ENCODE measurements around the gene TM6SF1.

The TM6SF1 gene

GRCh38 chr15:83174891-83175290 is 67.4 kb downstream of the TM6SF1 start:
- Histone ChIP-seq H3K9me2 (ENCODE audit: low read depth, low read length) (no peaks in the 10 kb centered on the region), H3K4me3 (ENCODE audit: low read depth, low read length, poor library complexity, severe bottlenecking) (no peak overlapping the region), H3K27me3 (ENCODE audit: insufficient read depth, low read length) (no peaks in the 10 kb centered on the region), H3F3A (ENCODE audit: insufficient read depth, low read length) (no peaks in the 10 kb centered on the region), H3K79me2 (ENCODE audit: insufficient read depth, low read length) (no peaks in the 10 kb centered on the region), H4K20me1 (ENCODE audit: insufficient read depth, low read length) (no peaks in the 10 kb centered on the region), H3K9ac (ENCODE audit: low read length) (no peak overlapping the region), H3K9me3 (ENCODE audit: low read length) (no peaks in the 10 kb centered on the region), H3K4me2 (ENCODE audit: low read length) (no peak overlapping the region), H2AFZ (ENCODE audit: low read length) (no peak overlapping the region), H3K36me3 (ENCODE audit: insufficient read depth, low read length) (no peaks in the 10 kb centered on the region), H3K27ac (ENCODE audit: low read depth, low read length, poor library complexity, severe bottlenecking) (no peak overlapping the region), H3K4me1 (ENCODE audit: insufficient read depth, low read length, severe bottlenecking) (no peaks in the 10 kb centered on the region)
- TF ChIP-seq EZH2 (IDR thresholded peaks at IDR 0.05; ENCODE audit: borderline replicate concordance, low read length): no peak
- TF ChIP-seq CTCF (IDR thresholded peaks at IDR 0.05; ENCODE audit: low read length): no peak

GRCh38 chr15:83178390-83178789 is 70.9 kb downstream of the TM6SF1 start:
- no peaks in the 10 kb centered on the region for H3K36me3 ChIP-seq (ENCODE audit: insufficient read depth, low read length)
- no peak overlapping the region for H3K27ac ChIP-seq (ENCODE audit: low read depth, low read length, poor library complexity, severe bottlenecking)
- H3K9me2 ChIP-seq (ENCODE audit: low read depth, low read length): no peaks in the 10 kb centered on the region
- H3K9ac ChIP-seq (ENCODE audit: low read length): no peak overlapping the region
- no peak overlapping the region for H3K4me3 ChIP-seq (ENCODE audit: low read depth, low read length, poor library complexity, severe bottlenecking)
- no peaks in the 10 kb centered on the region for H3K9me3 ChIP-seq (ENCODE audit: low read length)
- no peaks in the 10 kb centered on the region for H3F3A ChIP-seq (ENCODE audit: insufficient read depth, low read length)
- no peak overlapping the region for H3K4me2 ChIP-seq (ENCODE audit: low read length)
- H3K79me2 ChIP-seq (ENCODE audit: insufficient read depth, low read length): no peaks in the 10 kb centered on the region
- no peaks in the 10 kb centered on the region for H3K4me1 ChIP-seq (ENCODE audit: insufficient read depth, low read length, severe bottlenecking)
- TF ChIP-seq EZH2 (IDR thresholded peaks at IDR 0.05; ENCODE audit: borderline replicate concordance, low read length): no peak
- TF ChIP-seq CTCF (IDR thresholded peaks at IDR 0.05; ENCODE audit: low read length): no peak
- no peaks in the 10 kb centered on the region for H4K20me1 ChIP-seq (ENCODE audit: insufficient read depth, low read length)
- H3K27me3 ChIP-seq (ENCODE audit: insufficient read depth, low read length): no peaks in the 10 kb centered on the region
- no peak overlapping the region for H2AFZ ChIP-seq (ENCODE audit: low read length)

GRCh38 chr15:83178869-83179325 is 71.5 kb downstream of the TM6SF1 start:
- Histone ChIP-seq H3K4me1 (ENCODE audit: insufficient read depth, low read length, severe bottlenecking) (no peaks in the 10 kb centered on the region), H3F3A (ENCODE audit: insufficient read depth, low read length) (no peaks in the 10 kb centered on the region), H3K4me3 (ENCODE audit: low read depth, low read length, poor library complexity, severe bottlenecking) (no peak overlapping the region), H4K20me1 (ENCODE audit: insufficient read depth, low read length) (no peaks in the 10 kb centered on the region), H3K79me2 (ENCODE audit: insufficient read depth, low read length) (no peaks in the 10 kb centered on the region), H3K36me3 (ENCODE audit: insufficient read depth, low read length) (no peaks in the 10 kb centered on the region), H2AFZ (ENCODE audit: low read length) (no peak overlapping the region), H3K9me3 (ENCODE audit: low read length) (no peaks in the 10 kb centered on the region), H3K9me2 (ENCODE audit: low read depth, low read length) (no peaks in the 10 kb centered on the region), H3K27ac (ENCODE audit: low read depth, low read length, poor library complexity, severe bottlenecking) (no peak overlapping the region), H3K27me3 (ENCODE audit: insufficient read depth, low read length) (no peaks in the 10 kb centered on the region), H3K9ac (ENCODE audit: low read length) (no peak overlapping the region), H3K4me2 (ENCODE audit: low read length) (no peak overlapping the region)
- TF ChIP-seq CTCF (IDR thresholded peaks at IDR 0.05; ENCODE audit: low read length): no peak
